Prostate gland (tissue), 2 donors: ENCODE measurements around the gene NEURL1B. TPM values are rescaled to one million over a fixed set of nuclear protein-coding genes. Genes with fewer than 3 reads are reported as not detected.

ENCODE experiments used
- DNase-seq: peaks from one replicate; pipeline ENCODE4 v3.0.0-alpha.2; 2019; ENCODE audit warnings: low spot score
- H3K27ac ChIP-seq, 2 donors: fragments of 200-600 bp; sonication (generic); 2 replicates each; pipeline ENCODE4 v1.5.1; 2017 to 2019
- H3K27me3 ChIP-seq: fragments of 200-600 bp; sonication (generic); replicated peaks from 2 replicates; pipeline ENCODE4 v1.5.1; 2019; ENCODE audit not compliant: insufficient read depth
- H3K36me3 ChIP-seq, 2 donors: fragments of 200-600 bp; sonication (generic); 1 replicate in 1 of 2; 2 replicates in 1 of 2; pipeline versions ENCODE4 v1.5.1 to v1.8.1; 2017 to 2019
- H3K4me1 ChIP-seq: fragments of 200-600 bp; sonication (generic); replicated peaks from 2 replicates; pipeline ENCODE4 v1.5.1; 2019
- H3K4me3 ChIP-seq, 2 donors: fragments of 200-600 bp; sonication (generic); 2 replicates each; pipeline ENCODE4 v1.5.1; 2017 to 2019
- H3K9me3 ChIP-seq: fragments of 200-600 bp; sonication (generic); 2 replicates; pipeline ENCODE4 v1.5.1; 2017
- CTCF ChIP-seq, 4 experiments: fragments of 200-600 bp in 2 of 4; fragments of 450-650 bp in 2 of 4; sonication (generic) in 2 of 4; IDR thresholded peaks; 1 replicate in 3 of 4; 2 replicates in 1 of 4; pipeline ENCODE4 v1.5.1; 2016 to 2019; ENCODE audit warnings: antibody characterized with exemption in 4 of 4, mild to moderate bottlenecking in 2 of 4, moderate library complexity in 2 of 4
- POLR2A ChIP-seq: fragments of 450-650 bp; IDR thresholded peaks from one replicate; pipeline ENCODE4 v1.6.1; 2016; ENCODE audit warnings: antibody characterized with exemption, mild to moderate bottlenecking
- POLR2AphosphoS5 ChIP-seq: sonication (generic); formaldehyde crosslinking; IDR thresholded peaks from one replicate; pipeline ENCODE4 v1.6.1; 2017; ENCODE audit warnings: antibody characterized with exemption
- WGBS: methylation state at CpG from one replicate; pipeline ENCODE4 v1.1.5; 2018; 5-methylcytosine and 5-hydroxymethylcytosine counted together
- intact Hi-C: fragments of 100-400 bp; cut with DNase I; formaldehyde crosslinking; loops from one replicate; pipeline ENCODE4 v1.14.2; 2022
- total RNA-seq, 2 donors: library from RNA; depleted of rRNA; stranded (reverse); fragments of >200 nt; gene quantifications; one replicate each; pipeline ENCODE4 v1.1.0, GENCODE V29; 2016

The NEURL1B gene
- total RNA-seq, 2 donors from 2014 or later, result 23.9 to 39.9 TPM

GRCh38 chr5:172658961-172659501 lies 18.0 kb downstream of the NEURL1B start:
- TF ChIP-seq POLR2AphosphoS5 (peak; percentile 21), POLR2A (no peak)
- DNase-seq, result peak; percentile 64
- peaks cover 12% of the 10 kb centered on the region for H3K4me1 ChIP-seq
- peak overlapping the region; percentile 79 to 82 for H3K27ac ChIP-seq
- H3K27me3 ChIP-seq, result no peaks in the 10 kb centered on the region
- no peaks in the 10 kb centered on the region for H3K36me3 ChIP-seq
- no peaks in the 10 kb centered on the region for H3K9me3 ChIP-seq
- WGBS, result 20% methylated on average over 7 of the region's 7 CpGs
- no peak overlapping the region for H3K4me3 ChIP-seq
- intact Hi-C loops, result no loop called here

GRCh38 chr5:172659570-172659908 lies 18.5 kb downstream of the NEURL1B start:
- H3K27me3 ChIP-seq, result no peaks in the 10 kb centered on the region
- intact Hi-C loops, result no loop called here
- H3K27ac ChIP-seq, result peak overlapping the region; percentile 79 to 82
- TF ChIP-seq POLR2AphosphoS5 (no peak), CTCF (IDR thresholded peaks at IDR 0.05) (no peak), POLR2A (no peak)
- no peak overlapping the region for H3K4me3 ChIP-seq
- DNase-seq, result no peak
- no peaks in the 10 kb centered on the region for H3K36me3 ChIP-seq
- H3K4me1 ChIP-seq, result peaks cover 12% of the 10 kb centered on the region
- H3K9me3 ChIP-seq, result no peaks in the 10 kb centered on the region

GRCh38 chr5:172659909-172660628 lies 19.0 kb downstream of the NEURL1B start:
- H3K27me3 ChIP-seq, result no peaks in the 10 kb centered on the region
- no peak for TF ChIP-seq POLR2A
- TF ChIP-seq POLR2AphosphoS5, result peak; percentile 83
- peaks cover 12% of the 10 kb centered on the region for H3K4me1 ChIP-seq
- no peak overlapping the region for H3K4me3 ChIP-seq
- 7% methylated on average over 18 of the region's 18 CpGs for whole genome bisulfite sequencing
- peak; percentile 84 for DNase-seq
- intact Hi-C loops, result loop anchor here (5.0 kb wide), 1 partner anchor 103 kb away; no protein-coding TSS in a partner anchor
- peak overlapping the region; percentile 79 to 82 for H3K27ac ChIP-seq
- no peaks in the 10 kb centered on the region for H3K9me3 ChIP-seq
- no peaks in the 10 kb centered on the region for H3K36me3 ChIP-seq

GRCh38 chr5:172660974-172661373 lies 19.9 kb downstream of the NEURL1B start:
- TF ChIP-seq POLR2A (no peak), POLR2AphosphoS5 (no peak), CTCF (IDR thresholded peaks at IDR 0.05) (no peak)
- WGBS, result 91% methylated on average over 3 of the region's 3 CpGs
- Histone ChIP-seq H3K27me3 (no peaks in the 10 kb centered on the region), H3K9me3 (no peaks in the 10 kb centered on the region), H3K4me1 (peaks cover 12% of the 10 kb centered on the region), H3K27ac (peak overlapping the region; percentile 79 to 82), H3K36me3 (no peaks in the 10 kb centered on the region), H3K4me3 (no peak overlapping the region)
- intact Hi-C loops, result loop anchor here (5.0 kb wide), 1 partner anchor 104 kb away; no protein-coding TSS in a partner anchor
- no peak for DNase-seq

GRCh38 chr5:172661526-172661925 lies 20.5 kb downstream of the NEURL1B start:
- Histone ChIP-seq H3K36me3 (no peaks in the 10 kb centered on the region), H3K27me3 (no peaks in the 10 kb centered on the region), H3K27ac (peak overlapping the region in 1 of 2 donors; percentile 82), H3K9me3 (no peaks in the 10 kb centered on the region), H3K4me1 (peaks cover 12% of the 10 kb centered on the region), H3K4me3 (no peak overlapping the region)
- WGBS, result 88% methylated on average over 9 of the region's 9 CpGs
- TF ChIP-seq POLR2A (no peak), CTCF (IDR thresholded peaks at IDR 0.05) (no peak), POLR2AphosphoS5 (no peak)
- DNase-seq, result no peak
- intact Hi-C loops, result loop anchor here (5.0 kb wide), 1 partner anchor 104 kb away; no protein-coding TSS in a partner anchor
